HG02970 (cell line): ENCODE measurements around the gene TACR2.

Experiments used
- ATAC-seq: cut with Tn5 transposase; IDR thresholded peaks from one replicate; pipeline ENCODE4 v1.9.1; 2021; ENCODE audit warnings: mild to moderate bottlenecking, moderate library complexity, moderate number of reproducible peaks; ENCODE audit not compliant: unreplicated experiment, low FRiP score

Gene TACR2

GRCh38 chr10:69405221-69405620 lies 11.5 kb downstream of the TACR2 start:
- ATAC-seq: no peak

DNA sequence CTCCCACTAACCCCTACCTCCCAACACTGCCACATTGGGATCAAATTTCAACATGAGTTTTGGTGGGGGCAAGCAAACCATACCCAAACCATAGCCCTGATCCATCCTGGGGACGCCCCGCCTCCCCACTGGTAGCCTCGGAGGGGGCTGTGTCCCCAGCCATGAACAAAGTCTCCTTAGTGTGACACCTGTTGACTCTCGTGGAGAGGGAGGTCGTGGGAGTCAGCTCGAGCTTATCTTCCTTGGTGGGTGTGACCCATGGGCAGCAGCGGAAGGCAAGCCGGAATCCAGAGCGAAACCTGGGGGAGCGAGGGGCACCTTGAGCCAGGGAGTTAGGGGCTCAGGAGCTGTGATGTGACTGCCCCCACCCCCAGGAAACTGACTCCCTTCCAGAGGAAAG lies 11.9 kb downstream of the TACR2 start:
- no peak for ATAC-seq

- ATAC-seq: no peak
Measured at GRCh38 chr10:69403519-69403918, 13.2 kb downstream of the TACR2 start.

DNA sequence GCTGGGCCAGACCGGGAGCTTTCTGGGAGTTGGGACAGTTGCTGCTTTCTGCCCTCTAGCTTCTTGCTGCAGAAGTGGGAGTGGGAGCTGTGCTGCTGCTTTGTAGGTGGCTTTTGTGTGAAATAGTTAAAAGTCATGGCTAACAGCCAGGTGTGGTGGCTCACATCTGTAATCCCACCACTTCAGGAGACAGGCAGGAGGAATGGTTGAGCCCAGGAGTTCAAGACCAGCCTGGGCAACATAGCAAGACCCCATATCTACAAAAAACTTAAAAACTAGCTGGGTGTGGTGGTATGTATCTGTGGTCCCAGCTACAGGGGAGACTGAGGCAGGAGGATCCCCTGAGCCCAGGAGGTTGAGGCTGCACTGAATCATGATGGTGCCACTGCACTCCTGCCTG lies 13.7 kb downstream of the TACR2 start:
- no peak for ATAC-seq

DNA sequence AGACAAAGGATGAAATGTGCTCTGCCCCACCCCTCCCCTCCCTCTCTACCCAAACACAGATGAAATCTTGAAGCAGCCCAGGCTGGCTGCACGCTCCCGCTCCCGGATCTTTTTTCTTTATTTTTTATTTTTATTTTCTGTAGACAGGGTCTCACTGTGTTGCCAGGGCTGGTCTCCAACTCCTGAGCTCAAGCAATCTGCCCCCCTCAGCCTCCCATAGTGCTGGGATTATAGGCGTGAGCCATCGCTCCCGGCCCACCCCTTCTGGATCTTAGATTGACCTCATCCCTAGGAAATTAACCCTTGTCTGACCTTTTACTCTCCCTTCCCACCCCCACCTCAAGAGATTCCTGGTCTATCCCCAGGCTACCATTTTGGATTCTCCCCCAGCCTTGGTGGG lies 14.3 kb downstream of the TACR2 start:
- no peak for ATAC-seq

GRCh38 chr10:69401416-69401815 lies 15.3 kb downstream of the TACR2 start:
- ATAC-seq: no peak

DNA sequence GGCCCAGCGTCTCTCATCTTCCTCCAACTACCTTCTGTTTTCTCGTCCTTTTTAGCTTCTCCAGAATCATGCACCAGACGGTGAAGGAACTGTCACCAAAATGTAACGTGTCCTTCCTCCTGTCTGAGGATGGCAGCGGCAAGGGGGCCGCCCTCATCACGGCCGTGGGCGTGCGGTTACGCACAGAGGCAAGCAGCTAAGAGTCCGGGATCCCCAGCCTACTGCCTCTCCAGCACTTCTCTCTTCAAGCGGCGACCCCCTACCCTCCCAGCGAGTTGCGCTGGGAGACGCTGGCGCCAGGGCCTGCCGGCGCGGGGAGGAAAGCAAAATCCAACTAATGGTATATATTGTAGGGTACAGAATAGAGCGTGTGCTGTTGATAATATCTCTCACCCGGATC lies 15.8 kb downstream of the TACR2 start:
- ATAC-seq: no peak

DNA sequence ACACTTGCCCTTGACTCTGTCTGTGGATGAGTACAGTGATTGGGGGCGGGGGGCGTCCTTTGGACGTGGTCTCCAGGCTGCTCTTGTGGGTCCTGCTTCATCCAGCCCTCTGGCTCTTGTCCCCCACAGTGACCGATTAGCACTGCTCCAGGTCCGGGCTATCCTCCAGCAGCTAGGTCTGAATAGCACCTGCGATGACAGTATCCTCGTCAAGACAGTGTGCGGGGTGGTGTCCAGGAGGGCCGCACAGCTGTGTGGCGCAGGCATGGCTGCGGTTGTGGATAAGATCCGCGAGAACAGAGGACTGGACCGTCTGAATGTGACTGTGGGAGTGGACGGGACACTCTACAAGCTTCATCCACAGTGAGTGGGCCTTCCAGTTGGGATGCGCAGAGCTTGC lies 18.3 kb downstream of the TACR2 start:
- no peak for ATAC-seq

DNA sequence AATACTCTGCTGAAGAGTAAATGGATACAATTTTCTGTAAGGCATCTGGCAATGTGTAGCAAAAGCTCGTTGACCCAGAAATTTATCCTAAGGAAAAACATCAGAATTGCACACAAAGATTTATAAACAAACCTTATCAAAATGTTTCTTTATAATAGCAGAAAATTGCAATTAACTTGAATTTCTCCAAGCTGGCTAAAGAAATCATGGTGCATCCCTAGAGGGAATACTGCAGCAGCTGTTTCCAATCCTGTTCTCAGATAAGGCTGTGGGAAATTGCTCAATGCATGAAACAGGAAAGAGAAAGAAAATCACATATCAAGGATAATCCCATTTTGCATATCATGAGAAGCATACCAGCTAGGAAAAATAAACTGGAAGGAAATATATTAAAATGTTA lies 18.7 kb downstream of the TACR2 start:
- no peak for ATAC-seq

- no peak for ATAC-seq
Measured at GRCh38 chr10:69394020-69394419, 22.7 kb downstream of the TACR2 start.

GRCh38 chr10:69392481-69393000 lies 24.2 kb downstream of the TACR2 start:
- ATAC-seq: no peak

GRCh38 chr10:69391158-69391557 lies 25.6 kb downstream of the TACR2 start:
- ATAC-seq: no peak

- ATAC-seq: no peak
Measured at GRCh38 chr10:69389827-69390490, 26.8 kb downstream of the TACR2 start.

DNA sequence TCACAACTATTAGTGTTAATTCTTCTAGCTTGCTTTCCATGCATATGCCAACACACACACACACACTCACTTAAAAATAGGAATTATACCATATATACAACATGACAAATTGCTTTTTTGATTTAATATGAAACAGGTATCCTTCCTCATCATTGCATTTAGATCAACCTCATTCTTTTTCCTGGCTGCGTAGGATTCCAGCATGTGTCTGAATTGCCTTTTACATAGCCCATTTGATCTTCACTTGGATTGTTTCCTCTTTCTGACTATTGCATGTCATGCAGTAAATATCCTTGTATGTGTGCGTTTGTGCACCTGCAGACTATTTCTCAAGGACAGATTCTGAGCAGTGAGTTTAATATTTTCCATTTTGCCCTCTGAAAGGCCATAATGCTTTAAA lies 28.2 kb downstream of the TACR2 start:
- no peak for ATAC-seq

- no peak for ATAC-seq
Measured at GRCh38 chr10:69387500-69387899, 29.2 kb downstream of the TACR2 start.

DNA sequence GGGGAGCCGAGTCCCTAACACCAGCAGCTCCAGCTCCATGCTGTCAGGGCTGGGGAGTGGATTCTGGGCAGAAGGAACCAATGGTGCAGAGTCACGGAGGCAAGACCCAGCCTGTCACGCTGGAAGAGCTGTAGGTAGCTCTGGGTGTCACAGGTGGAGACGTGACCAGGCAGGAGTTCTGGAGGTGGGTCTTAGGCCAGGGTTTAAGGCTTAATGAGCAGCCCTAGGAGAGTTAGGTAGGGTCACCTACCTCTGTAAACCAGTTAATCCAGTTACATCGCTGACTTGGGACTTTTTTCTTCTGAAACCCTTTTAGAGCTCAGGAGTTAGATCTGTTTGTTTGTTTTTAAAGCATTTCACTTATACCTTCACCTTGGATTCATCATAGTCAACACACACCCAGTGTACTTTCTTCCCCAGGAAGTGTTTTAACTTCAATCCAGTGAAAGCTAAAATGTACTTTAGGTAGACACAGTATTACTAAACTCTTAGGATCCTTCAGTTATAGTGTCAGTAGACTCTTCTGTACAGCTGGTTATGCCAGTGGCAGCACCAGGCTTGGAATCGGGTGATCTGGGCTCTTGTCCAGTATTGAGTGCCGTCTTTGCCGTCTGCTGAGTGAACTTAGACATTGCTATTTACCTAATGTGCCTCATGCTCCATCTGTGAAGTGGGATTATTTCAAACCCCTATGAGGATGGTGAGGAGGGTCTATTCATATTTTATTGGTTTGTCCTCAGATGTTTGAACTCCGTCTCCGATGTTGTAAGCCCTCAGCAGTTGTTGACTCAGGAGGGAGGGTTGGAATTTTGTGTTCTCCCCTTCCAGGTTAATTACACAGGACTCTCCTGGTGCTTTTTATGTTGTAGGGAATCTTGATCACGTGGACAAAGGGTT lies 31.0 kb downstream of the TACR2 start:
- ATAC-seq: no peak

GRCh38 chr10:69384320-69384719 lies 32.4 kb downstream of the TACR2 start:
- no peak for ATAC-seq

DNA sequence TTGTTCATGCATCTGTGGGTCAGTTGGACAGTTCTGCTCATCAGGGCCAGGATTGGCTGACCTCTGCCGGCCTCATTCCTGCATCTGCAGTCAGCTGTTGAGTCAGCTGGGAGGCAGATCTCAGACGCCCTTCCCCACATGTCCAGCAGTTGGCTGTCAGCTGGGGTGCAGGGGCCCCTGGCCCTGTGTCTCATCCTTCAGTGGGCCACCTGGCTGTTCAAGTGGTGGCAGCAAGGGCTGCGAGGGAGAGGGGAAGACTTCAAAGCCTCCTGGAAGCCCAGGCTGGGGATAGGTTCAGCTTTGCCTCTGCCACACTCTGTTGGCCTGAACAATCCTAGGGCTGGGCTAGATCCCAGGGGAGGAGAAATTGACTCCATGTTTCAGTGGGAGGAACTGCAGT lies 33.2 kb downstream of the TACR2 start:
- no peak for ATAC-seq

- no peak for ATAC-seq
Measured at GRCh38 chr10:69382382-69383117, 34.2 kb downstream of the TACR2 start.

GRCh38 chr10:69379800-69380199 lies 36.9 kb downstream of the TACR2 start:
- no peak for ATAC-seq

DNA sequence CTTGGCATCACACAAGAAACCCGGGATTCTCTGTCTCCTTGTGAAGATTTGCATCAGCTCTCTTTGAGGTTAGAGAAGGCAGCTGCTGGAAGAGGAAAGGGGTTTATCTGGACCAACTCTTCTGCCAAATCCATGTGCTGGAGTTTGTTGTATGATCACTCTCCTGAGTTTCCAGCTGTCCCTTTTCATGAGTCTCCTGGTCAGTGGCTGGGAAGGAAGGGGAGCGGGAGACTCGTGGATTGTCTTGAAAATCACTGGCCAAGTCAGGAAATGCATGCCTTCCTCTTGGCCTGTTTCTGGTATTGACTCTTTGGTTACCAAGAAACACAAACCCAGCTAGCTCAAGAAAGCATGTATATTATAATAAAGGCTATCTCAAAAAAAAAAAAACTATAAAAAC lies 38.8 kb downstream of the TACR2 start:
- ATAC-seq: no peak
